ENCODE measurements around the gene ATXN7L1. TPM values are rescaled to one million over a fixed set of nuclear protein-coding genes. Genes with fewer than 3 reads are reported as not detected.

Gene ATXN7L1
- total RNA-seq, 2 donors from 2014 or later, result 12.6 to 28.1 TPM

DNA sequence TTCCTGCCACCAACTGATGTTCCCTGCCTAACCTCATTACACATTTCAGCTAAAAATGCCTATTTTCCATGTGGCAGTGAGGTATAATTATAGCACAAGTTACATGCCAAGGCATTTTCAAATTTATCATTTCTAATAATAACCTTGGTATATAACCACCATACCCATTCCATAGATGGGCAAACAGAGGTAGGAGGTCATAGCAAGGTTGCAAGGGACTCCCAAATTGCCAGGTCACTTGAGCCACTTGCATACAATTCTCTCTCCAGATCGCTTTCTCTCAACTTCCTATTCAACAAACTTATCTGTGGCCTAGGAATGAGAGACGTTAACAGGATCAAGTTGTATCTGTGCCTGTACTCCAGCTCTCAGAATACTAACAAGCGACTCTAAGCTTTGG, 108.3 kb downstream of the ATXN7L1 start:
- Histone ChIP-seq H3K27ac (no peak overlapping the region), H3K27me3 (replicated peaks; ENCODE audit: insufficient read depth) (no peaks in the 10 kb centered on the region), H3K4me1 (replicated peaks) (no peaks in the 10 kb centered on the region), H3K36me3 (no peaks in the 10 kb centered on the region), H3K9me3 (no peaks in the 10 kb centered on the region), H3K4me3 (no peak overlapping the region)
- DNase-seq (ENCODE audit: low spot score), result no peak
- TF ChIP-seq POLR2AphosphoS5 (IDR thresholded peaks at IDR 0.05) (no peak), POLR2A (IDR thresholded peaks at IDR 0.05) (no peak)
- TF ChIP-seq, protein P1, sequence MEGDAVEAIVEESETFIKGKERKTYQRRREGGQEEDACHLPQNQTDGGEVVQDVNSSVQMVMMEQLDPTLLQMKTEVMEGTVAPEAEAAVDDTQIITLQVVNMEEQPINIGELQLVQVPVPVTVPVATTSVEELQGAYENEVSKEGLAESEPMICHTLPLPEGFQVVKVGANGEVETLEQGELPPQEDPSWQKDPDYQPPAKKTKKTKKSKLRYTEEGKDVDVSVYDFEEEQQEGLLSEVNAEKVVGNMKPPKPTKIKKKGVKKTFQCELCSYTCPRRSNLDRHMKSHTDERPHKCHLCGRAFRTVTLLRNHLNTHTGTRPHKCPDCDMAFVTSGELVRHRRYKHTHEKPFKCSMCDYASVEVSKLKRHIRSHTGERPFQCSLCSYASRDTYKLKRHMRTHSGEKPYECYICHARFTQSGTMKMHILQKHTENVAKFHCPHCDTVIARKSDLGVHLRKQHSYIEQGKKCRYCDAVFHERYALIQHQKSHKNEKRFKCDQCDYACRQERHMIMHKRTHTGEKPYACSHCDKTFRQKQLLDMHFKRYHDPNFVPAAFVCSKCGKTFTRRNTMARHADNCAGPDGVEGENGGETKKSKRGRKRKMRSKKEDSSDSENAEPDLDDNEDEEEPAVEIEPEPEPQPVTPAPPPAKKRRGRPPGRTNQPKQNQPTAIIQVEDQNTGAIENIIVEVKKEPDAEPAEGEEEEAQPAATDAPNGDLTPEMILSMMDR (IDR thresholded peaks at IDR 0.05), result no peak
- intact Hi-C loops (cut with DNase I), result loop anchor here (10.0 kb wide), 1 partner anchor 167 kb away; no protein-coding TSS in a partner anchor
- WGBS, result 100% methylated on average over 3 of the region's 3 CpGs

DNA sequence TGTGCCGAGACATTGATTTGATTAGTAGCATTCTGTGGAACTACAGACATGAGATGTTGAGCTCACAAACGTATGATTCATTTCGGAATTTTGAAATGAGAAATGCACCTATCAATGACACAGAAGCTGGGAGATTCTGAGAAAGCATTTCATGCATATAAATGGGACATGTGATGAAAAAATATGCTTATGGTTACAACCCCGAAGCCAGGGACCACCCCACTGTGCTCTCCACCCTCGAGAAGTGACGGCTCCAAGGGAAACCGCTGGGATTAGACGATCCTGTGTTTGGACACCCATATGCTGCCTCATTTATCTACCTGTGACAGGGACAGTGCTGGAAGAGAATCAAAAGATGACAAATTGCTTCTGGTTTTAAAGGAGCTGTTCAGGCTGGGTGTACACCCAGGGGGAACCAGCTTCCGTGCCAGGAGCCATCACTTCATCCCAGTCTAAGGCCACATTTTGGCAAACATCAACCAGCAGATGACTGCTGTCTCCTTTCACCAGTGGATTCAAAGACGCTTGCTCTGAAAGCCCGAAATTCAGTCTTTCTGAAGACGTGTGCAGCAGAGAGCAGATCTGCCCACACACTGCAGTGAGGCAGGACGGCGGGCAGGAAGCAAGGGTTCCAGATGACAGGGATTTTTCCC, 109.9 kb downstream of the ATXN7L1 start:
- WGBS, result 84% methylated on average over 14 of the region's 14 CpGs
- intact Hi-C loops (cut with DNase I), result loop anchor here (10.0 kb wide), 1 partner anchor 168 kb away; no protein-coding TSS in a partner anchor

DNA sequence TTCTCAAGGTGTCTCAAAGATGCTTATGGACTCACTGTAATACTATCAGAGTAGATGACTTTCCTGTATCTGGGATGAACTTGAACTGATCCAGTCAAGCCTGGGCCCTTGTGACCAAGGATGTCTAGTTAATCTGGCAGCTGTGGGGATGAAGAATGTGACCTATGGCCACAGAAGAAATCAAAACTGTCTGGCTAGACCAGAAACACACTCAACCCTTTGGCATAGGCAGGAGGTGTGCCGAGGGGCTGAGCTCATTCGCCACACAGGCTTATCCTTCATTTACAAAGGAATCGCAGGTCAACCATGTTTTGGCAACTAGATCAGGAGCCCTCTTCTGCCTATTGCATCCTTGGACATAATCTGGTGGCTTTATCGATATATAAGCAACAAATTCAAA, 110.6 kb downstream of the ATXN7L1 start:
- no peaks in the 10 kb centered on the region for H3K36me3 ChIP-seq
- DNase-seq (ENCODE audit: low spot score), result no peak
- no peaks in the 10 kb centered on the region for H3K4me1 ChIP-seq (replicated peaks)
- H3K27ac ChIP-seq, result no peak overlapping the region
- no peaks in the 10 kb centered on the region for H3K9me3 ChIP-seq
- H3K4me3 ChIP-seq, result no peak overlapping the region
- WGBS, result 98% methylated on average over 4 of the region's 4 CpGs
- H3K27me3 ChIP-seq (replicated peaks; ENCODE audit: insufficient read depth), result no peaks in the 10 kb centered on the region
- no peak for TF ChIP-seq POLR2AphosphoS5 (IDR thresholded peaks at IDR 0.05)
- TF ChIP-seq, protein P1 (IDR thresholded peaks at IDR 0.05), result no peak
- no peak for TF ChIP-seq POLR2A (IDR thresholded peaks at IDR 0.05)
- intact Hi-C loops (cut with DNase I), result loop anchor here (10.0 kb wide), 1 partner anchor 169 kb away; no protein-coding TSS in a partner anchor

More for the DNA sequence above, 109.9 kb downstream of the ATXN7L1 start:
- H3K36me3 ChIP-seq, result no peaks in the 10 kb centered on the region
- no peaks in the 10 kb centered on the region for H3K9me3 ChIP-seq
- no peak overlapping the region for H3K4me3 ChIP-seq
- TF ChIP-seq, protein P1 (IDR thresholded peaks at IDR 0.05), result no peak
- no peak for TF ChIP-seq POLR2AphosphoS5 (IDR thresholded peaks at IDR 0.05)
- TF ChIP-seq POLR2A (IDR thresholded peaks at IDR 0.05), result no peak
- no peak for DNase-seq (ENCODE audit: low spot score)
- no peaks in the 10 kb centered on the region for H3K27me3 ChIP-seq (replicated peaks; ENCODE audit: insufficient read depth)
- H3K4me1 ChIP-seq (replicated peaks), result no peaks in the 10 kb centered on the region
- no peak overlapping the region for H3K27ac ChIP-seq

DNA sequence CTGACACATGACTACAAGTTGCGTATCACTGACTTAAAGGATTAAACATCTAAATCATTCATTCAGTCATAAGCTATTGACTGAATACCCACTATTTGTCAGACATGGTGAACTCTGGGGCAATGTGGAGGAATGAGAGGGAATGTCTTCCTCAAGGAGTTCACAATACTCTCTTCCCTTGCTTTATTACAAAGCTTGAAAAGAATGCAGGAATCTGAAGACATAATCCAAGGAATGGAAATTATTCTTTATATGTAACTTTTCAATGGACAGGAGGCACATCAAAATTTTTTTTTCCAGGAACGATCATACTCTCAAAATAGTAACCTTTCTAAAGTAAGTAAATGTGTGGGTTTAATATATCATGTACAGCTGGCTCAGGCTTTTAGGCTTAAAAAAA, 111.9 kb downstream of the ATXN7L1 start:
- Histone ChIP-seq H3K4me1 (replicated peaks) (no peaks in the 10 kb centered on the region), H3K27me3 (replicated peaks; ENCODE audit: insufficient read depth) (no peaks in the 10 kb centered on the region), H3K4me3 (no peak overlapping the region), H3K36me3 (no peaks in the 10 kb centered on the region), H3K9me3 (no peaks in the 10 kb centered on the region), H3K27ac (no peak overlapping the region)
- 94% methylated on average over 2 of the region's 2 CpGs for WGBS
- TF ChIP-seq POLR2A (IDR thresholded peaks at IDR 0.05) (no peak), POLR2AphosphoS5 (IDR thresholded peaks at IDR 0.05) (no peak)
- TF ChIP-seq, protein P1 (IDR thresholded peaks at IDR 0.05), result no peak
- intact Hi-C loops (cut with DNase I), result loop anchor here (5.0 to 10.0 kb wide), 2 partner anchors 113 to 170 kb away; partner anchors contain the start of gene ATXN7L1
- no peak for DNase-seq (ENCODE audit: low spot score)

All from prostate gland (tissue), 2 donors.